HT1080 (cell line): ENCODE results near the gene SAXO2. TPM values are rescaled to one million over a fixed set of nuclear protein-coding genes. Genes with fewer than 3 reads are reported as not detected.
A peak's percentile ranks its signal among the peaks of the same experiment; 100 is the strongest.
"Not testable (repeated sequence)": the region's sequence is repeated elsewhere in the genome, so short reads cannot be mapped to it uniquely, and the experiment has no call there.

Experiments used
- DNase-seq: peaks from one replicate; pipeline ENCODE4 v3.0.0-alpha.2; 2015; ENCODE audit warnings: low read depth
- polyA plus RNA-seq, 2 experiments: library from polyadenylated mRNA; depleted of rRNA; stranded (reverse); fragments of >200 nt; gene quantifications; 2 replicates each; pipeline ENCODE4 v1.2.3, GENCODE V29; 2015
- total RNA-seq: library from RNA; depleted of rRNA; stranded (reverse); fragments of >200 nt; shearing (Covaris generic); gene quantifications from 2 replicates; pipeline ENCODE4 v1.2.3, GENCODE V29; 2014; rRNA removed

SAXO2 gene
- 0.35 and 0.70 TPM in 2 replicates for total RNA-seq
- 0.14 and 0.90 TPM in 2 replicates for polyA plus RNA-seq (2015; cell fraction: cytosol; rRNA removed)
- polyA plus RNA-seq (2015; cell fraction: nucleus; rRNA removed), result 1.9 TPM in 1 of 2 replicates, not detected in the other

- DNase-seq, result peak; percentile 91
Measured at GRCh38 chr15:82262422-82263026, at the start of gene SAXO2, which contains the start of gene EFL1. Gene SAXO2 (plus strand): TSS chr15:82262818. CDS start chr15:82262880, 62 bp downstream. Gene EFL1 (minus strand): TSS chr15:82262734. CDS start chr15:82261778, 956 bp downstream.

DNA sequence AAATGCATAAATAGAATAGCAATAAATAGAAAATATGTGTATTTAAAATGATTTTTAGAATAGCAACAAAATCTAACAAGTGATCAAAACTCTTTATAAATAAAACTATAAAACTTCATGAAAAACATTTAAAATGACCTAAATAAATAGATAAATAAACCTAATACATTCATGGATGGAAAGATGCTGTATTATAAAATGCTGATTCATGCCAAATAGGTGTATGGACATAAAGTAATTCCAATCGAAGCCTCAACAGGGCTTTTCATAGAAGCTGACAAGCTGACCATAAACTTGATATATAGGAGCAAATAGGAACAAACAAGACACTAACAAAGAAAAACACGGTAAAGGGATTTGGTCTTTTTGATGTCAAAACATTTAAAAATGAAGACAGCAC is 46.5 kb upstream of the SAXO2 start:
- not testable (repeated sequence) for DNase-seq

- peak; percentile 2 for DNase-seq
Measured at GRCh38 chr15:82221535-82221934, 41.1 kb upstream of the SAXO2 start.

GRCh38 chr15:82228750-82229149 is 33.9 kb upstream of the SAXO2 start:
- DNase-seq, result no peak

GRCh38 chr15:82231233-82231632 is 31.4 kb upstream of the SAXO2 start:
- no peak for DNase-seq

DNA sequence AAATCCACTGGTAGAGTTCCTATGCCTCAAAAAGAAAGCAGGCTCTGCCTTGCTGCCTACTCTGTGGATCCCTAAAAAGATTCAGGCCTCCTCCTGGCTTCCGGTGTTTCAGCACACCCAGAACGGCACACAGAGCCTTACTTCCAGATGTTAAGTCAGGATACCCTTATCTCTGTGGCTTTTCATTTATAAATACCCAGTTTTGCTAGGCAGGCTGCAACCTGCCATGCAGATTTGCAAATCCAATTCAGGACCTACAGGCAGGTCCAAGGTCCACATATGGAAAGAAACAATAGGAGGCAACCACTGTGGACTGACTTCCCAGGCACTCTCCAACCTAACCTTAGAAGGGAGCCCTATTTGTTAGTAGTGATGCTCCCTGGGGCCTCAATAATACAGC is 30.8 kb upstream of the SAXO2 start:
- DNase-seq, result no peak

- DNase-seq, result not testable (repeated sequence)
Measured at GRCh38 chr15:82237944-82238534, 24.6 kb upstream of the SAXO2 start.

GRCh38 chr15:82239685-82240391 is 22.8 kb upstream of the SAXO2 start:
- no peak for DNase-seq

- peak; percentile 68 for DNase-seq
Measured at GRCh38 chr15:82241836-82242499, 20.6 kb upstream of the SAXO2 start.

DNA sequence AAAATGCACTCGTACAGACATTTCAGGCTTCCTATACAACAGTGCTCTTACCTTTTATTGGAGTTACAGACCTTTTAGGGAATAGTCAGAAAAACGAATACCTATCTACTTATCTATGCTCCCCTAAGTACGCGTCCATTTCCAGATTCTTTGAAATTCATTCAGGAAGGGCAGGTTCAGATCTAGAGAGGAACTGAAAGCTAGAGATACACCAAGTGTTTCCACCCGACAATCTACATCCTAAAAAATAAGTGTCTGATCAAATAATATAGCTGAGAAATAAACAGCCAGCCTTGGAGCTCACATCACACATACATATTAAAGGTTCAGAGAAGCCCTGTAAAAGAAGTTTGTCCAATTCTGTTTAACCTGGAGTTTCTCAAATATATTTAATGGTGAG is 19.0 kb upstream of the SAXO2 start:
- DNase-seq, result not testable (repeated sequence)

- not testable (repeated sequence) for DNase-seq
Measured at GRCh38 chr15:82245956-82246355, 16.7 kb upstream of the SAXO2 start.

GRCh38 chr15:82248261-82248660 is 14.4 kb upstream of the SAXO2 start:
- DNase-seq, result peak; percentile 6

GRCh38 chr15:82261566-82262421 is 824 bp upstream of the SAXO2 start:
- DNase-seq, result peak; percentile 64

GRCh38 chr15:82263350-82263749 is 732 bp downstream of the SAXO2 start:
- no peak for DNase-seq

- DNase-seq, result not testable (repeated sequence)
Measured at GRCh38 chr15:82267137-82267536, 4.5 kb downstream of the SAXO2 start.

- DNase-seq, result peak; percentile 43
Measured at GRCh38 chr15:82268454-82268853, 5.8 kb downstream of the SAXO2 start.

DNA sequence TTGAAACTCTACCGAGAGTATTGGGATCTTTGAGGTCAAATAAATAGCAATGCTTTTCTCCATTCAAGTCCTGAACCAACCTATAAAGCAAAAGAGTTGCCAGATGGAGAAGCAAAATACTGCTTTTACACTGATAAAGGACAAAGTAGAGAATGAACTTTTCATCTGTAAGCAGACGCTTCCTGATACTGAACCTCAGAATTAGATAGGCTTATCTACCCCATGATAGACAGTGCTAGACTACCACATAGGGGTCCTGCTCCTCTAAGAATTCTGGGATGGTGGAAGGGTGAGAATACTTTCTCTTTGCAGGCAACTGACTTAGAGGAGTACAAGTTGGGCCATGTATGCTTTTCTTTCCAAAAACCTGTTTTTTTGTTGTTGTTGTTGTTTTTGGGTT is 9.5 kb downstream of the SAXO2 start:
- no peak for DNase-seq

DNA sequence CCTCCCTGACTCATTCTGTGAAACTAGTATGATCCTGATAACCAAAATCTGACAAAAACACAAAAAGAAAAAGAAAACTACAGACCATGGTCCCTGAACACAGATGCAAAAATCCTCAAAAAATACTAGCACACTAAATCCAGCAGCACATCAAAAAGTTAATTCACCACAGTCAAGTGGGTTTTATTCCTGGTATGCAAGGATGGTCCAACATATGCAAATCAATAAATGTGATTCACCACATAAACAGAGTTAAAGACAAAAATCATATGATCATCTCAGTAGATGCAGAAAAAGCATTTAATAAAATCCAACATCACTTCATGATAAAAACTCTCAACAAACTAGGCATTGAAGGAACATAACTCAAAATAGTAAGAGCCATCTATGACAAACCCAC is 12.8 kb downstream of the SAXO2 start:
- no peak for DNase-seq

GRCh38 chr15:82281276-82281675 is 18.7 kb downstream of the SAXO2 start:
- not testable (repeated sequence) for DNase-seq

DNA sequence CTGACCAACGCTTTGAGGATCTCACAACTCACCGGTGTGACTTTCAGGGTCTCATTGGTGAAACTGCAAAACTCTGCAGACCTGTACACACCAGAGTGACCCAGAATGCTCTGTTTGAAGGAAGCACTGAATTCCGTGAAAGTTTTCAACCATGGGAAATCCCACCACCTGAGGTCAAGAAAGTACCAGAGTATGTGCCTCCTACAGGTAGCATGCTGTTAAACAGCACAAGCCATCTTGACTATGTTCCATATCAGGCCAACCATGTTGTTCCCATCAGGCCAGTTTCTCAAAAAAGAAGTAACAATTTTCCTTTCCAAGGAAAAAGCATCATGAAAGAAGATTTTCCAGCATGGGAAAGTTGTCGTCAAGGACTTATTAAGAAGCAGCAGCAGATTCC is 19.8 kb downstream of the SAXO2 start:
- DNase-seq, result not testable (repeated sequence)

- DNase-seq, result not testable (repeated sequence)
Measured at GRCh38 chr15:82284381-82284780, 21.8 kb downstream of the SAXO2 start.
